ENCODE measurements around the gene LIAS. TPM values are rescaled to one million over a fixed set of nuclear protein-coding genes. Genes with fewer than 3 reads are reported as not detected.

Gene LIAS
- total and polyA plus RNA-seq, 2 of the 13 experiments (the other 11 are each of a cell fraction or from before 2014, with no cell fraction given), result 16.0 to 16.6 TPM

- TF ChIP-seq CSRNP2 (CRISPR knock-in tag; conservative IDR thresholded peaks at IDR 0.05; ENCODE audit: low read depth), result no peak
- no peak for TF ChIP-seq SNRNP70 (IDR thresholded peaks at IDR 0.05; ENCODE audit: low read depth, low read length)
- TF ChIP-seq ZNF180 (CRISPR knock-in tag; IDR thresholded peaks at IDR 0.05; ENCODE audit: borderline replicate concordance, low read depth), result no peak
- TF ChIP-seq E2F2 (CRISPR knock-in tag; IDR thresholded peaks at IDR 0.05; ENCODE audit: borderline replicate concordance), result no peak
- no peak for TF ChIP-seq CEBPZ (IDR thresholded peaks at IDR 0.05; ENCODE audit: low read length)
- TF ChIP-seq ZNF552 (CRISPR knock-in tag; IDR thresholded peaks at IDR 0.05; ENCODE audit: borderline replicate concordance), result no peak
- no peak for TF ChIP-seq ZNF333 (CRISPR knock-in tag; IDR thresholded peaks at IDR 0.05; ENCODE audit: borderline replicate concordance)
- no peak for TF ChIP-seq ZNF17 (CRISPR knock-in tag; IDR thresholded peaks at IDR 0.05)
- no peak for TF ChIP-seq DRAP1 (CRISPR knock-in tag; IDR thresholded peaks at IDR 0.05)
- no peak for TF ChIP-seq HIVEP1 (CRISPR knock-in tag; IDR thresholded peaks at IDR 0.05)
- no peak for TF ChIP-seq ZNF850 (CRISPR knock-in tag; conservative IDR thresholded peaks at IDR 0.05)
- no peak for TF ChIP-seq DNMT1 (CRISPR knock-in tag; IDR thresholded peaks at IDR 0.05)
- no peak for TF ChIP-seq GPN1 (CRISPR knock-in tag; IDR thresholded peaks at IDR 0.05; ENCODE audit: borderline replicate concordance)
- no peak for TF ChIP-seq ETV6 (CRISPR knock-in tag; conservative IDR thresholded peaks at IDR 0.05)
- no peak for TF ChIP-seq KLF11 (CRISPR knock-in tag; IDR thresholded peaks at IDR 0.05)
- TF ChIP-seq ZNF263 (CRISPR knock-in tag; IDR thresholded peaks at IDR 0.05), result no peak
- TF ChIP-seq TARDBP (CRISPR knock-in tag; IDR thresholded peaks at IDR 0.05), result peak; percentile 38; the same call in 1 of the 2 replicates
- TF ChIP-seq PHF20 (CRISPR knock-in tag; IDR thresholded peaks at IDR 0.05), result no peak
Measured at GRCh38 chr4:39429476-39430334, 29.2 kb upstream of the LIAS start (continued).

All from HepG2 (cell line).